HepG2 (cell line): ENCODE measurements around the gene RPS6KA2. TPM values are rescaled to one million over a fixed set of nuclear protein-coding genes. Genes with fewer than 3 reads are reported as not detected.

ENCODE experiments used
- ATAC-seq: fragments of 200-7000 bp; cut with Tn5 transposase; 3 replicates; pipeline ENCODE4 v1.9.1; 2020; ENCODE audit warnings: mild to moderate bottlenecking, moderate library complexity
- BruUV-seq: library from RNA; stranded (reverse); fragments of 400-500 nt; replicated peaks from 2 replicates; lab custom pipeline; 2021; lab: Mats Ljungman, UMichigan
- CTCF ChIA-PET: fragments of 300-600 bp; formaldehyde crosslinking; extraction: SDS; loops from one replicate; lab custom pipeline; 2021; ENCODE audit warnings: low total read pairs, inconsistent platforms, low intra/inter-chr PET ratio; lab: Yijun Ruan, JAX
- POLR2A ChIA-PET: fragments of 350-600 bp; sonication (Branson Sonifier 250); formaldehyde crosslinking; loops from one replicate; lab custom pipeline; 2020; ENCODE audit warnings: antibody characterized with exemption, inconsistent platforms; lab: Yijun Ruan, JAX
- DNase-seq: peaks from one replicate; pipeline ENCODE4 v3.0.0-alpha.2; 2015; ENCODE audit warnings: low spot score
- FAIRE-seq: peaks from 3 replicates; lab custom pipeline; 2011; peaks lifted over from hg19 to GRCh38; lab: Jason Lieb, UNC
- H2AFZ ChIP-seq: one replicate; pipeline ENCODE4 v1.6.1; 2011; ENCODE audit warnings: low read length, inconsistent platforms
- H3K27ac ChIP-seq: fragments of 300-600 bp; 3 replicates; pipeline ENCODE4 v1.8.0; 2011; ENCODE audit warnings: mixed run types, mild to moderate bottlenecking, mixed read lengths, low read length, inconsistent platforms; ENCODE audit not compliant: insufficient read depth; ENCODE audit errors: extremely low read length
- H3K27me3 ChIP-seq, 2 experiments: fragments of 200-600 bp in 1 of 2; 2 replicates in 1 of 2; 3 replicates in 1 of 2; pipeline versions ENCODE4 v1.6.0 to v1.8.0; 2011; ENCODE audit warnings: low read length in 2 of 2, mild to moderate bottlenecking in 2 of 2, moderate library complexity in 2 of 2, inconsistent platforms in 1 of 2; ENCODE audit not compliant: insufficient read depth in 2 of 2, control insufficient read depth in 1 of 2
- H3K36me3 ChIP-seq, 2 experiments: fragments of 200-600 bp in 1 of 2; replicated peaks in 1 of 2; 2 replicates in 1 of 2; 3 replicates in 1 of 2; pipeline versions ENCODE4 v1.5.1 to v1.8.0; 2011; ENCODE audit warnings: low read length in 2 of 2, inconsistent platforms in 1 of 2; ENCODE audit not compliant: insufficient read depth in 2 of 2, control insufficient read depth in 1 of 2
- H3K4me1 ChIP-seq: 2 replicates; pipeline ENCODE4 v1.5.1; 2012; ENCODE audit warnings: low read length, inconsistent platforms; ENCODE audit not compliant: insufficient read depth
- H3K4me2 ChIP-seq: 2 replicates; pipeline ENCODE4 v1.6.0; 2011; ENCODE audit warnings: low read depth, low read length, inconsistent platforms
- H3K4me3 ChIP-seq, 3 experiments: fragments of 200-600 bp in 1 of 3; sonication (generic), shearing (Covaris generic) in 1 of 3; replicated peaks in 1 of 3; 2 replicates each; pipeline ENCODE4 v1.5.1; 2011 to 2016; ENCODE audit warnings: low read length in 3 of 3, inconsistent platforms in 2 of 3, low read depth in 2 of 3, mild to moderate bottlenecking in 2 of 3, control low read depth in 1 of 3, mixed read lengths in 1 of 3; ENCODE audit not compliant: insufficient read depth in 1 of 3
- H3K79me2 ChIP-seq: one replicate; pipeline ENCODE4 v1.6.1; 2011; ENCODE audit warnings: low read length, inconsistent platforms; ENCODE audit not compliant: insufficient read depth
- H3K9ac ChIP-seq: 2 replicates; pipeline ENCODE4 v1.6.0; 2011; ENCODE audit warnings: mild to moderate bottlenecking, low read depth, low read length, inconsistent platforms; ENCODE audit not compliant: insufficient read depth
- H3K9me3 ChIP-seq: 2 replicates; pipeline ENCODE4 v1.5.1; 2012; ENCODE audit warnings: mild to moderate bottlenecking, low read length
- H4K20me1 ChIP-seq: 2 replicates; pipeline ENCODE4 v1.6.0; 2011; ENCODE audit warnings: inconsistent platforms, mild to moderate bottlenecking, low read length, moderate library complexity; ENCODE audit not compliant: insufficient read depth
- CENPX ChIP-seq: sonication (generic); formaldehyde crosslinking; IDR thresholded peaks from 2 replicates; pipeline ENCODE4 v1.9.0; 2021; ENCODE audit warnings: mild to moderate bottlenecking, missing genetic modification reagents, moderate library complexity
- CREM ChIP-seq, 2 experiments: sonication (generic) in 1 of 2; formaldehyde crosslinking in 1 of 2; IDR thresholded peaks; 2 replicates each; pipeline versions ENCODE4 v1.4.0 to v1.6.1; 2016 to 2020; ENCODE audit warnings: antibody characterized with exemption in 1 of 2, mild to moderate bottlenecking in 1 of 2, missing genetic modification reagents in 1 of 2
- MED13 ChIP-seq: sonication (generic); formaldehyde crosslinking; IDR thresholded peaks from 2 replicates; pipeline ENCODE4 v1.5.0; 2020; ENCODE audit warnings: missing genetic modification reagents
- ZFP37 ChIP-seq: sonication (generic); formaldehyde crosslinking; IDR thresholded peaks from 2 replicates; pipeline ENCODE4 v1.4.0; 2020; ENCODE audit warnings: missing genetic modification reagents, borderline replicate concordance
- ZNF557 ChIP-seq: sonication (generic); formaldehyde crosslinking; IDR thresholded peaks from 2 replicates; pipeline ENCODE4 v1.4.0; 2020; ENCODE audit warnings: missing genetic modification reagents
- WGBS: methylation state at CpG from one replicate; pipeline ENCODE4 v1.1.6; 2017; ENCODE audit warnings: low lambda C conversion rate; 5-methylcytosine and 5-hydroxymethylcytosine counted together
- in situ Hi-C: cut with HindIII; loops from 2 replicates; pipeline ENCODE4 v1.10.0; 2017; ENCODE audit warnings: low pct_unique_long_range_greater_than_20kb; ENCODE audit not compliant: extremely low pct_ligation_motif_present
- intact Hi-C: fragments of 100-400 bp; cut with micrococcal nuclease; formaldehyde crosslinking; loops from one replicate; pipeline ENCODE4 v1.10.0; 2022; ENCODE audit not compliant: unreplicated experiment
- polyA plus RNA-seq, 8 experiments: library from polyadenylated mRNA; depleted of rRNA in 3 of 8; stranded (reverse) in 7 of 8; unstranded in 1 of 8; fragments of >200 nt; fragmentation: Illumina TruSeq in 4 of 8; extraction: Trizol in 4 of 8; gene quantifications; 2 replicates each; pipeline versions ENCODE4 v1.2.1 to v1.2.3, GENCODE V29; 2011 to 2016; ENCODE audit warnings: low read depth in 4 of 8, missing spikeins in 1 of 8, mixed read lengths in 1 of 8; ENCODE audit not compliant: insufficient read depth in 1 of 8
- total RNA-seq, 5 experiments: library from RNA; depleted of rRNA; stranded (reverse); fragments of >200 nt; fragmentation: Illumina TruSeq; extraction: Trizol; gene quantifications; 2 replicates each; pipeline ENCODE4 v1.2.3, GENCODE V29; 2016; ENCODE audit warnings: low read depth in 1 of 5
- TF ChIP-seq, protein P1 (sequence below): sonication (generic); formaldehyde crosslinking; IDR thresholded peaks from 2 replicates; pipeline ENCODE4 v1.4.0; 2020; ENCODE audit warnings: mild to moderate bottlenecking, missing genetic modification reagents
- TF ChIP-seq, protein P2 (sequence below): sonication (generic); formaldehyde crosslinking; IDR thresholded peaks from 2 replicates; pipeline ENCODE4 v1.5.0; 2020; ENCODE audit warnings: missing genetic modification reagents

The RPS6KA2 gene
- total and polyA plus RNA-seq, 2 of the 13 experiments (the other 11 are each of a cell fraction or from before 2014, with no cell fraction given), result 0.22 to 0.38 TPM

DNA sequence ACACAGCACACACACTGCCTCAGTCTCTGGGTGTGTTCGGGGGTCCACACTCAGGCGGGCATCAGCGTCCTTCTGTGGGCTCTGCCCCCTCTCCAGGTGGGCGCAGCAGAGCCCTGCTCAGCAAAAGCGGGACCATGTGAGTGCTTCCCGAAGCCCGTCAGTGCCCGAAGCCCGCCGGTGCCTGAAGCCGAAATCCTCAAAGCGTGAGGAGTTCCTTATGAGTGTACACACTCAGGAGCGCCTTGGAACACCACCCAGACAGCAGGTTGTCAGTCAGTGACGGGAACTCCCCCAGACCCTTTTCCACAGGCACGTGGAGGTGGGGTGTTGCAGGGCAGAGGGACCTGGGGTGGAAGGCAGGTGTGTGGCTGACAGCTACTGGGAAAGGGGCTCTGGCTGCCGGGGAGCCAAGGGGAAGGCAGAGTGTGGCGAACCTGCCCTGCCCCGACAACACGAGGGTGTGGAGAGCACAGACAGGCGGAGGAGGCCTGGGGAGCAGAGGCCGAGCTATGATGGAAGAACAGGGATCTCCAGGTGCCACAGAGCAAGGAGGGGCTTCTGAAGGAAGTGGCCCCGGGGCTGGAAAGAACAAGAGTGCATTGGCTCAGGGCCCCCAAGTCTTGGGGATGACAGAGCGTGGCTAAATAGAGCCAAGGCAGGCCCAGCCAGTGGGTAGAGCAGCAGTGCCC, 128.2 kb downstream of the RPS6KA2 start:
- H3K27me3 ChIP-seq, result peaks cover 23 to 91% of the 10 kb centered on the region in 2 experiments
- no peak overlapping the region for H2AFZ ChIP-seq
- no peaks in the 10 kb centered on the region for H3K9me3 ChIP-seq
- POLR2A ChIA-PET, result no interaction called here
- in situ Hi-C loops, result no loop called here
- H3K9ac ChIP-seq, result no peak overlapping the region
- H3K4me3 ChIP-seq, result no peak overlapping the region
- no peaks in the 10 kb centered on the region for H3K4me1 ChIP-seq
- CTCF ChIA-PET, result no interaction called here
- TF ChIP-seq CREM (IDR thresholded peaks at IDR 0.05), result no peak
- TF ChIP-seq CREM (CRISPR knock-in tag; IDR thresholded peaks at IDR 0.05), result no peak
- no peak for TF ChIP-seq CENPX (CRISPR knock-in tag)
- TF ChIP-seq ZFP37 (CRISPR knock-in tag), result no peak
- TF ChIP-seq ZNF557 (CRISPR knock-in tag), result no peak
- TF ChIP-seq, protein P1, sequence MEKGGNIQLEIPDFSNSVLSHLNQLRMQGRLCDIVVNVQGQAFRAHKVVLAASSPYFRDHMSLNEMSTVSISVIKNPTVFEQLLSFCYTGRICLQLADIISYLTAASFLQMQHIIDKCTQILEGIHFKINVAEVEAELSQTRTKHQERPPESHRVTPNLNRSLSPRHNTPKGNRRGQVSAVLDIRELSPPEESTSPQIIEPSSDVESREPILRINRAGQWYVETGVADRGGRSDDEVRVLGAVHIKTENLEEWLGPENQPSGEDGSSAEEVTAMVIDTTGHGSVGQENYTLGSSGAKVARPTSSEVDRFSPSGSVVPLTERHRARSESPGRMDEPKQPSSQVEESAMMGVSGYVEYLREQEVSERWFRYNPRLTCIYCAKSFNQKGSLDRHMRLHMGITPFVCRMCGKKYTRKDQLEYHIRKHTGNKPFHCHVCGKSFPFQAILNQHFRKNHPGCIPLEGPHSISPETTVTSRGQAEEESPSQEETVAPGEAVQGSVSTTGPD (CRISPR knock-in tag), result no peak
- TF ChIP-seq, protein P2, sequence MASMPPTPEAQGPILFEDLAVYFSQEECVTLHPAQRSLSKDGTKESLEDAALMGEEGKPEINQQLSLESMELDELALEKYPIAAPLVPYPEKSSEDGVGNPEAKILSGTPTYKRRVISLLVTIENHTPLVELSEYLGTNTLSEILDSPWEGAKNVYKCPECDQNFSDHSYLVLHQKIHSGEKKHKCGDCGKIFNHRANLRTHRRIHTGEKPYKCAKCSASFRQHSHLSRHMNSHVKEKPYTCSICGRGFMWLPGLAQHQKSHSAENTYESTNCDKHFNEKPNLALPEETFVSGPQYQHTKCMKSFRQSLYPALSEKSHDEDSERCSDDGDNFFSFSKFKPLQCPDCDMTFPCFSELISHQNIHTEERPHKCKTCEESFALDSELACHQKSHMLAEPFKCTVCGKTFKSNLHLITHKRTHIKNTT (CRISPR knock-in tag), result no peak
- no peak for TF ChIP-seq MED13 (CRISPR knock-in tag)
- no peak for ATAC-seq
- no peaks in the 10 kb centered on the region for H4K20me1 ChIP-seq
- WGBS, result 37% methylated on average over 23 of the region's 23 CpGs
- no peak for DNase-seq
- intact Hi-C loops, result no loop called here
- no peak overlapping the region for H3K27ac ChIP-seq
- FAIRE-seq, result no peak
- no peaks in the 10 kb centered on the region for H3K36me3 ChIP-seq
- H3K4me2 ChIP-seq, result no peak overlapping the region
- no TSS peak for BruUV-seq
- H3K79me2 ChIP-seq, result no peaks in the 10 kb centered on the region
